ENCODE results near the gene HOXB9.

GRCh38 chr17:48588528-48588927 lies 37.6 kb downstream of the HOXB9 start:
- TF ChIP-seq CTCF (IDR thresholded peaks at IDR 0.05): no peak
- no peak for TF ChIP-seq POLR2A (IDR thresholded peaks at IDR 0.05)
